Stimulated activated CD4-positive, alpha-beta T cell treated with anti-CD3 and anti-CD28 coated beads, Interleukin-1b, Interleukin-23, amount 100 ng/mL, for 48 hours (primary cell): Measurements from ENCODE around the gene OR5B2.
"Not testable (repeated sequence)": the region's sequence is repeated elsewhere in the genome, so short reads cannot be mapped to it uniquely, and the experiment has no call there.

Source experiments
- DNase-seq: peaks from one replicate; pipeline ENCODE4 v3.0.0-alpha.2; 2020

OR5B2 gene

GRCh38 chr11:58428021-58428420, at the start of gene OR5B2:
OR5B2 (minus strand) TSS chr11:58428121; CDS start chr11:58423261, 4,860 bp downstream.
- no peak for DNase-seq

DNA sequence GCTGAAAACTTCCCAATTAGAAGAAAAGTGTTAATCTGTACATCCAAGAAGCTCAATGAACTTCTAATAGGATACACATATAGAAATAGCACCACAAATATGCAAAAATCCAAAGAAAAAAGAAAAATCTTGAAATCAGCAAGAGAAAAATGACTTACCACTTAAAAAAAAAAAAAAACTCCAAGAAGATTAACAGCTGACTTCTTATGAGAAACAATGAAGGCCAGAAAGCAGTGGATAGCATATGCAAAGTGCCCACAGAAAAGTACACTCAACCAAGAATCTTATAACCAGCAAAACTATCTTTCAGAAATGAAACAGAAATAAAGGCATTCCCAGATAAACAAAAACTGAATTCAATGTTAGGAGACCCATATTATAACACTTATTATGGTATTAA, 44.0 kb upstream of the OR5B2 start:
- no peak for DNase-seq

DNA sequence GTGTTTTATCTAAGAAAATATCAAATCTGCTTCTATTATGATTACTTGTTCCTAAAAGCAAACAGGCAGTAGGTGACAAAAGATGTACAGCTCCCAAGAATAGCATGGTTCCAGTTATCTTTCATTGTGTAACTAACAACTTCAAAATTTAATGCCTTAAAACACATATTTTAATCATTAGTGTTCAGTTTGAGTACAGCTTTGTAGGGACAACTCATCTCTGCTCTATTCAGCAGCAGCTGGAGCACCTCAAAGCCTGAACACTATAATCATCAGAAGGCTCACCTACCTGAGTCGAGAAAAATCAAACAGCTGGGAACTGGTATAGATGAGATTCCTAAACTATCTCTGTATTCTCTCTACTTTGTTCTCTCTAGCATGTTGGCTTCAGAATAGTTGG, 38.4 kb upstream of the OR5B2 start:
- DNase-seq: no peak

GRCh38 chr11:58465690-58466089, 37.8 kb upstream of the OR5B2 start:
- no peak for DNase-seq

- no peak for DNase-seq
These were observed 23.7 kb upstream of the OR5B2 start for GRCh38 chr11:58451585-58451984.

- DNase-seq: no peak
These were observed 18.4 kb upstream of the OR5B2 start for GRCh38 chr11:58446294-58446693.

- DNase-seq: no peak
These were observed 16.4 kb upstream of the OR5B2 start for GRCh38 chr11:58444300-58444699.

GRCh38 chr11:58442136-58442535, 14.2 kb upstream of the OR5B2 start, which contains the start of gene OR5B12:
OR5B12 (minus strand) TSS chr11:58442236; CDS start chr11:58440151, 2,085 bp downstream.
- no peak for DNase-seq

- no peak for DNase-seq
These were observed 10.6 kb upstream of the OR5B2 start for GRCh38 chr11:58438486-58438885.

DNA sequence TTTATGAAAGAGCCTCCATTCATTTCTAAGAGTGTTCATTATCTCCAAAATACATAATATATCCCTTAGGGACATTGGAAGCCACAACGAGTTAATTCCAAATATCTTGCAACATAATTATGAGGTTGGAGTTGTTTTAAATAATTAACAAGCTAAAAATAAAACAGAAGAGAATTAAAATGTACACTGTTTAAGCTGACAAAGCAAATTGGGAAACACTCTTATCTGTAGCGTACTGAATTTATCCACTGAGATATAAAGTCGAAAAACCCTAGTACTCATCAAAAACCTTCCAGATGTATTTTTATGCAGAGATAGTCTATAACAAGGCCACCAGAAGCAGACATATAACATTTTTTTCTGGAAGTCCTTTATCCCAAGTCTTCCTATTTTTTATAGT, 6.3 kb upstream of the OR5B2 start:
- DNase-seq: no peak

DNA sequence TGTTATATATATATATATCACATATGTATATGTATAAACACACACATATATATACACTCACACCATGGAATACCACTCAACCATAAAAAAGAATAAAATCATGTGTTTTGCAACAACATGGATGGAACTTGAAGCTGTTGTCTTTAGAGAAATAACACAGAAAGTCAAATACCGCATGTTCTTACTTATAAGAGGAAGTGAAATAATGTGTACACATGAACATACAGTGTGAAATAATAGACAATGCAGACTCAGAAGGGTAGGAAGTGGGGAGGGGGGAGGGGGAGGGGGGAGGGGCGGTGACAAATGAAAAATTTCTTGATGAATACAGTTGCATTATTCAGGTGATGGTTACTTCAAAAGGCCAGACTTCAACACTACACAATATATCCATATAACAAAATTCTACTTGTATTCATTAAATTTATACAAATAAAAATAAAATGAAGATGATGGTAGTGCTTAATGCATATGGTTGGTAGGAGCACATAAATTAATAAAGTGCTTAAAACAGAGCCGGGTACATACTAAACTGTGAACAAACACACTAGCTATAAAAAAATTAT, 5.8 kb upstream of the OR5B2 start:
- no peak for DNase-seq

DNA sequence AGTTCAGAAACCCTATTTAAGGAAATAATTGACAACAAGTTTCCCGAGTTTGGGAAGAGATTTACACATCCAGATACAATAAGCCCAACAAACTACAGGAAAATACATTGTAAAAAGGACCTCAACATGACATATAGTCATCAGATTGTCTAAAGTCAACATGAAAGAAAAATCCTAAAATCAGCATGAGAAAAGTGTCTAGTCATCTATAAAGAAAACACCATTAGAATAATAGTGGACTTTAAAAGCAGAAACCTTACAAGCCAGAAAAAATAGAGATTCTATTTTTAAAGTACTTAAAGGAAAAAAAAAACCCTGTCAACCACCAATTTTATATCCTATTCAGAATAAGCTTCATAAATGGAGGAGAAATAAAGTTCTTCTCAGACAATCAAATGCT, 1.4 kb upstream of the OR5B2 start:
- no peak for DNase-seq

DNA sequence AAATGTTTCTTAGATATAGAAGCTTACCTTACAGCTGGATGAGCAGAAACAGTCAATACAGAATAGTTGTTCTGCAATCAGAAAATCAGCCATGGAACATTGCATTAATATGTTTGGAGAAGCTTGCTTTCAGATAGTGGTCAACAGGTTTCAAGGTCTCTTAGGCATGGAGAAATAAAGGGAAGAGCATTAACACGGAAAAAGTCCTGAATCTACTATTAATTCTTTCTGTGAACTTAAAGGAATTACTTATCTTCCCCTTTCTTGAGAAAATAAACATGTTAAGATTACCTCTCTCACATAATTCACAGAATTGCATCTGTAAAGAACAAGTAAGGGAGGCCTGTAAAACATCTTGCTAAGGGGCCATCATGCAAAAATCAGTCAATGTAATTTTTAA, 21.1 kb downstream of the OR5B2 start, which contains the start of gene OR5B3:
Gene OR5B3, minus strand, starts transcription at position 101 of the 400 bp plus-strand sequence. CDS start 3,465 bp downstream, outside the sequence.
- DNase-seq: no peak

- not testable (repeated sequence) for DNase-seq
These were observed 28.3 kb downstream of the OR5B2 start for GRCh38 chr11:58399622-58400021.

DNA sequence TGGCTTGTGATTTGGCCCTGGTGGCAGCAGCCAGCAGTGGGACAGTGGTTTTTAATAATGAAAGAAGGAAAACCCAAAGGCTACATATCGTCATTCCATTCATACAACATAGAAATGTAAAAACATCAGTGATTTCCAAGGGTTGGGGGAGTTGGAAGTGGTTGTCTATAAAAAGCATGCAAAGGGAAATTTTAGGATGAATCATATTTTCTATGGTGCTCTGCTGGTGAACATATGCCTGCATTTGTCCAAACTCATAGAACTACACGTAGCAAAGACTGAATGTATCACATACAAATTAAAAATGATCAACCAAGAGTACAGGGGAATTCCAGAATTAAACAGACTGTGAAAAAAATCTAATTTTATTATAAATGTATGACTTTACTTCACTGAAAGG, 32.3 kb downstream of the OR5B2 start:
- DNase-seq: no peak

DNA sequence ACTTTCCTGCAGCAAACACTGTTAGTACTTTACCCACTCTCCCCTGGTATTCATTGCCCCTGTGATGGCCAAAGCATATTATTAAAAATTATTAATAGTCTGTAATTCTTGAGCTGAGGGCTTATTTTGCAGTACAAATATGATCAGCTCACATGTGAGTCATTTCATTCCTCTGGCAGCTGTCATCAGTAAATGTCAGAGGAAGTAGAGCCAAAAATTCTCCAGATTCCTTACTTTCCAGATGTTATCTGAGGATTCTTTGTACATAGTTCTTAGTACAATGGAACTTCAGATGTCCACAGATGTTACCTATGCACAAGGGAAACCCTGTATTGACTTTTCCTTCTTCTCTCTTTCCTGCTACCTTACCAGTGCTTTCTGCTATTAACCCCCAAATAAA, 33.7 kb downstream of the OR5B2 start:
- no peak for DNase-seq

DNA sequence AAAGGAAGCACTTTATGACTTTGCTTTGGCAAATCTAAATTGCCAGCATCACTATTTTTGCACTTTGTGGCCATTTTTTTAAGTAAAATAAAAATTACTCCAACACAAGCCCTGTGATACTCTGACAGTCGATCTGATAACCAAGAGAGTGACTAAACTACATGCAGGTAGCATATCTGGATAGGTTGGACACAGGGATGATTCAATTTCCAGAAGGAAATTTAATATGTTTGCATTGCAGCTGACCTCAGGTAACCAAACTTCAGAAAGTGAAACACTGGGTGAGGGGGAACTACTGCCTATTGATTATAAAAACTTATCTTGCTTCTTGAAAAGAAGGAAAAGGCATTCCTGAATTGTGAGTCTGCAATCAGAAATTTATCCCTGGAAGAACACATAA, 35.2 kb downstream of the OR5B2 start:
- no peak for DNase-seq

GRCh38 chr11:58391879-58392278, 36.0 kb downstream of the OR5B2 start:
- no peak for DNase-seq

DNA sequence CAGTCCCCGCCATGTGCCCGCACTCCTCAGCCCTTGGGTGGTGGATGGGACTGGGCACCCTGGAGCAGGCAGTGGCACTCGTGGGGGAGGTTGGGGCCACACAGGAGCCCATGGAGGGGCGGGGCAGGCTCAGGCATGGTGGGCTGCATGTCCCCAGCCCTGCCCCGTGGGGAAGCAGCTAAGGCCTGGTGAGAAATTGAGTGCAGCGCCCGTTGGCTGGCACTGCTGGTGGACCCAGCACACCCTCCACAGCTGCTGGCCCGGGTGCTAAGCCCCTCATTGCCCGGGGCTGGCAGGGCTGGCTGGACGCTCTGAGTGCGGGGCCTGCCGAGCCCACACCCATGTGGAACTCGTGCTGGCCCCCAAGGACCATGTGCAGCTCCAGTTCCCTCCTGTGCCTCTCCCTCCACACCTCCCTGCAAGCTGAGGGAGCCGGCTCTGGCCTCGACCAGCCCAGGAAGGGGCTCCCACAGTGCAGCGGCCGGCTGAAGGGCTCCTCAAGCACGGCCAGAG, 37.3 kb downstream of the OR5B2 start:
- DNase-seq: no peak
